Measurements from ENCODE around the gene NRXN3. TPM values are rescaled to one million over a fixed set of nuclear protein-coding genes. Genes with fewer than 3 reads are reported as not detected.

Gene NRXN3
- polyA plus RNA-seq, 1 donor (not counting 4 experiments of a cell fraction or from before 2014, with no cell fraction given) = 0.89 TPM

DNA sequence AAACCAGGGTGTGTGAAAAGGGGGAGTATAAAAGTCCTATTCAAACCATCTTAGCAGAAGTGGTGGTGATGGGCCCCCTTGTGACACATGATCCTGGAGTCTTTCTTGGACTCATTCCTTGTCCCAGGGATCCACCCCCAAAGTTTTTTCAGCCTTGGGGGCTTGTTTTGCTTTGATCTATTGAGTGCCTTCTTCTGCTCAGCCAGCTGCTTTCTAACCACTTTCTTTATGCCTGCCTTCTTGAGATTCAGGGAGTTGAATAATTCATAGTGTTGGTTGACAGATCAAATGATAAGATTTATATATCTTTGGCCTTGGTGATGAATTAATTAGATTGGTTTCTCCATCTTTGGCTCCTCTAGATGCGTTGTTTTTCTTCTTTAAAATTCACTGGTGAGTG, 1114.4 kb downstream of the NRXN3 start:
- FAIRE-seq (no peak), DNase-seq (ENCODE audit: low read depth, low spot score) (no peak)
- Histone ChIP-seq H3K79me2 (ENCODE audit: control insufficient read depth, insufficient read depth, low read length) (no peaks in the 10 kb centered on the region), H4K20me1 (ENCODE audit: control insufficient read depth, extremely low read depth, insufficient read depth, low read length) (no peaks in the 10 kb centered on the region), H3K36me3 (ENCODE audit: control insufficient read depth in 2 of 2, extremely low read depth in 1 of 2, insufficient read depth in 2 of 2, low read length in 2 of 2) (no peaks in the 10 kb centered on the region), H3K9me1 (ENCODE audit: control insufficient read depth, extremely low read depth, insufficient read depth, low read length) (no peaks in the 10 kb centered on the region), H2AFZ (ENCODE audit: control insufficient read depth, low read length) (no peak overlapping the region), H3K27ac (ENCODE audit: control insufficient read depth, insufficient read depth, low read length) (no peak overlapping the region), H3K4me1 (ENCODE audit: control insufficient read depth, extremely low read depth, insufficient read depth, low read length) (peaks cover 13% of the 10 kb centered on the region), H3K4me3 (ENCODE audit: control insufficient read depth in 2 of 3, extremely low read depth in 1 of 3, insufficient read depth in 2 of 3, low read depth in 1 of 3, low read length in 3 of 3) (no peak overlapping the region), H3K9ac (ENCODE audit: control insufficient read depth, extremely low read depth, insufficient read depth, low read length) (no peak overlapping the region), H3K27me3 (ENCODE audit: control insufficient read depth, extremely low read depth, insufficient read depth, low read length) (no peaks in the 10 kb centered on the region), H3K9me3 (ENCODE audit: control insufficient read depth, low read depth, low read length) (no peaks in the 10 kb centered on the region), H3K4me2 (ENCODE audit: control insufficient read depth, extremely low read depth, insufficient read depth, low read depth, low read length) (no peak overlapping the region)
- TF ChIP-seq EZH2 (IDR thresholded peaks at IDR 0.05; ENCODE audit: low read length) = no peak
- TF ChIP-seq, protein P1, sequence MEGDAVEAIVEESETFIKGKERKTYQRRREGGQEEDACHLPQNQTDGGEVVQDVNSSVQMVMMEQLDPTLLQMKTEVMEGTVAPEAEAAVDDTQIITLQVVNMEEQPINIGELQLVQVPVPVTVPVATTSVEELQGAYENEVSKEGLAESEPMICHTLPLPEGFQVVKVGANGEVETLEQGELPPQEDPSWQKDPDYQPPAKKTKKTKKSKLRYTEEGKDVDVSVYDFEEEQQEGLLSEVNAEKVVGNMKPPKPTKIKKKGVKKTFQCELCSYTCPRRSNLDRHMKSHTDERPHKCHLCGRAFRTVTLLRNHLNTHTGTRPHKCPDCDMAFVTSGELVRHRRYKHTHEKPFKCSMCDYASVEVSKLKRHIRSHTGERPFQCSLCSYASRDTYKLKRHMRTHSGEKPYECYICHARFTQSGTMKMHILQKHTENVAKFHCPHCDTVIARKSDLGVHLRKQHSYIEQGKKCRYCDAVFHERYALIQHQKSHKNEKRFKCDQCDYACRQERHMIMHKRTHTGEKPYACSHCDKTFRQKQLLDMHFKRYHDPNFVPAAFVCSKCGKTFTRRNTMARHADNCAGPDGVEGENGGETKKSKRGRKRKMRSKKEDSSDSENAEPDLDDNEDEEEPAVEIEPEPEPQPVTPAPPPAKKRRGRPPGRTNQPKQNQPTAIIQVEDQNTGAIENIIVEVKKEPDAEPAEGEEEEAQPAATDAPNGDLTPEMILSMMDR (optimal IDR thresholded peaks at IDR 0.05 in 1 of 3, IDR thresholded peaks at IDR 0.05 in 1 of 3, conservative IDR thresholded peaks at IDR 0.05 in 1 of 3; ENCODE audit: extremely low read depth in 1 of 3, insufficient read depth in 2 of 3, low read length in 3 of 3) = no peak
- dilution Hi-C loops (cut with MboI; ENCODE audit: extremely low pct_ligation_motif_present, low sequenced_read_pairs) = no loop called here

DNA sequence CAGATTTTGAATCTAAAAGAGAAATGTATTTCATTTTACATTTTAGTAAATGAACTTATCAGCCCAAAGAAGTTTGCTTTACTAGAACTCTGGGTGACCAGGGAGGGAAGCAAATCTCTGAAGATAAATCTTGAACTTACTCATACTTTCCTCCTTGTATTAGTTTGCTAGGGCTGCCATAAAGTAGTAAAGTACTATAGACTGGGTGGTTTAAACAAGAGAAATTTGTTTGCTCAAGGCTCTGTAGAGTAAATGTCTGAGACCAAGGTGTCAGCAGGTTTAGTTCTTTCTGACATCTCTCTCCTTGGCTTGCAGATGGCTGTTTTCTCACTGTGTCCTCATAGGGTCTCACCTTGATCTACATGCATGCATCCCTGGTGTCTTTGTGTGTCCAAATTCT, 1115.1 kb downstream of the NRXN3 start:
- dilution Hi-C loops (cut with MboI; ENCODE audit: extremely low pct_ligation_motif_present, low sequenced_read_pairs) = no loop called here
- Histone ChIP-seq H3K4me1 (ENCODE audit: control insufficient read depth, extremely low read depth, insufficient read depth, low read length) (peaks cover 6% of the 10 kb centered on the region), H3K9me1 (ENCODE audit: control insufficient read depth, extremely low read depth, insufficient read depth, low read length) (no peaks in the 10 kb centered on the region), H3K9ac (ENCODE audit: control insufficient read depth, extremely low read depth, insufficient read depth, low read length) (no peak overlapping the region), H4K20me1 (ENCODE audit: control insufficient read depth, extremely low read depth, insufficient read depth, low read length) (no peaks in the 10 kb centered on the region), H3K4me2 (ENCODE audit: control insufficient read depth, extremely low read depth, insufficient read depth, low read depth, low read length) (no peak overlapping the region), H3K79me2 (ENCODE audit: control insufficient read depth, insufficient read depth, low read length) (no peaks in the 10 kb centered on the region), H3K36me3 (ENCODE audit: control insufficient read depth in 2 of 2, extremely low read depth in 1 of 2, insufficient read depth in 2 of 2, low read length in 2 of 2) (no peaks in the 10 kb centered on the region), H3K4me3 (ENCODE audit: control insufficient read depth in 2 of 3, extremely low read depth in 1 of 3, insufficient read depth in 2 of 3, low read depth in 1 of 3, low read length in 3 of 3) (no peak overlapping the region), H2AFZ (ENCODE audit: control insufficient read depth, low read length) (no peak overlapping the region), H3K9me3 (ENCODE audit: control insufficient read depth, low read depth, low read length) (no peaks in the 10 kb centered on the region), H3K27me3 (ENCODE audit: control insufficient read depth, extremely low read depth, insufficient read depth, low read length) (no peaks in the 10 kb centered on the region), H3K27ac (ENCODE audit: control insufficient read depth, insufficient read depth, low read length) (no peak overlapping the region)
- no peak for TF ChIP-seq EZH2 (IDR thresholded peaks at IDR 0.05; ENCODE audit: low read length)
- TF ChIP-seq, protein P1 (optimal IDR thresholded peaks at IDR 0.05 in 1 of 3, IDR thresholded peaks at IDR 0.05 in 1 of 3, conservative IDR thresholded peaks at IDR 0.05 in 1 of 3; ENCODE audit: extremely low read depth in 1 of 3, insufficient read depth in 2 of 3, low read length in 3 of 3) = no peak
- DNase-seq (ENCODE audit: low read depth, low spot score) = no peak
- FAIRE-seq = no peak
